ENCODE data around the gene PHLPP1.

The PHLPP1 gene

DNA sequence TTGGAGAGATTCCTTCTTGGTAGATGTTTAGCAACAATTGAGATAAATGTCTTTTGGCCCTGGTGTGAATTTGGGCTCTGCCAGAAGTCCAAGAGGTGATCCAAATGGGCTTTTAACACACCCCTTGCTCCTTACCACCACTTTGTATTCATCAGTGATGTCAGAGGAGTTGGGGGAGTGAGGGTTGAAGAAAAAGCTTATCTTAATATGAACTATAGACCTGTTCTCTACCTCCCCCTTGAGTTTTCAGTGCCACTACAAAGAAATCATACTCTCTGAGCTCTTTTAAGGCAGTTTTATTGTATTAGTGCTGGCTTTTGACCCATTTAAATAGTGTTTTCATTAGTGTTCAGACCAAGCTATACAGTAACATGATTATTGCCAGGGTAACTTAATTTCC is 229.1 kb downstream of the PHLPP1 start:
- ChIA-PET POLR2A (no interaction called here), CTCF (interaction anchor here (0.8 to 1.6 kb wide), 5 partner anchors 9 to 359 kb away, joined by 3 to 5 read pairs (median 4); partner anchors contain the start of gene PHLPP1)
- no peak overlapping the region for H3K4me3 ChIP-seq (ENCODE audit: low read depth, low read length)
- DNase-seq (ENCODE audit: low read depth, low spot score), result no peak
- TF ChIP-seq, protein P1, sequence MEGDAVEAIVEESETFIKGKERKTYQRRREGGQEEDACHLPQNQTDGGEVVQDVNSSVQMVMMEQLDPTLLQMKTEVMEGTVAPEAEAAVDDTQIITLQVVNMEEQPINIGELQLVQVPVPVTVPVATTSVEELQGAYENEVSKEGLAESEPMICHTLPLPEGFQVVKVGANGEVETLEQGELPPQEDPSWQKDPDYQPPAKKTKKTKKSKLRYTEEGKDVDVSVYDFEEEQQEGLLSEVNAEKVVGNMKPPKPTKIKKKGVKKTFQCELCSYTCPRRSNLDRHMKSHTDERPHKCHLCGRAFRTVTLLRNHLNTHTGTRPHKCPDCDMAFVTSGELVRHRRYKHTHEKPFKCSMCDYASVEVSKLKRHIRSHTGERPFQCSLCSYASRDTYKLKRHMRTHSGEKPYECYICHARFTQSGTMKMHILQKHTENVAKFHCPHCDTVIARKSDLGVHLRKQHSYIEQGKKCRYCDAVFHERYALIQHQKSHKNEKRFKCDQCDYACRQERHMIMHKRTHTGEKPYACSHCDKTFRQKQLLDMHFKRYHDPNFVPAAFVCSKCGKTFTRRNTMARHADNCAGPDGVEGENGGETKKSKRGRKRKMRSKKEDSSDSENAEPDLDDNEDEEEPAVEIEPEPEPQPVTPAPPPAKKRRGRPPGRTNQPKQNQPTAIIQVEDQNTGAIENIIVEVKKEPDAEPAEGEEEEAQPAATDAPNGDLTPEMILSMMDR (IDR thresholded peaks at IDR 0.05; ENCODE audit: insufficient read depth, low read length, missing control alignments), result no peak

DNA sequence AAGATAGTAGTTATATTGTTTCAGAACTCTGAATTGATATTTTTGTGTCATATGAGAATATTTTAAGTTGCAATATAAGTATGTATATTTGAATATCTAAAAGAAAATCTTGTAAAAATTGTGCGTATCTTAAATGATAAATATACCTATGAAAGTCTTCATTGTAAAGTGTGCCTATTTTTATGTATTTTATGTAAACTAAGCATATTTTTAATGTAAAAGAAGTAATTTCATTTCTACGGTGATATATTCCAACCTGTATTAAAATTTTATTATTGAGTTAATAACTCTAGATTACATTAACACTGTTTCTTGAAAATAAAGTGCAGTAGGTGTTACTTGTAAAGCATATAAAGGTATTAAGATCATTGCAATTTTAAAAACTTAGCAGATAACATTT is 233.4 kb downstream of the PHLPP1 start:
- CTCF ChIA-PET, result interaction anchor here (0.7 to 1.5 kb wide), 4 partner anchors 10 to 234 kb away, joined by 3 to 4 read pairs (median 3); no protein-coding TSS in a partner anchor
- H3K4me3 ChIP-seq (ENCODE audit: low read depth, low read length), result no peak overlapping the region
- TF ChIP-seq, protein P1 (IDR thresholded peaks at IDR 0.05; ENCODE audit: insufficient read depth, low read length, missing control alignments), result no peak
- POLR2A ChIA-PET, result no interaction called here
- DNase-seq (ENCODE audit: low read depth, low spot score), result no peak

DNA sequence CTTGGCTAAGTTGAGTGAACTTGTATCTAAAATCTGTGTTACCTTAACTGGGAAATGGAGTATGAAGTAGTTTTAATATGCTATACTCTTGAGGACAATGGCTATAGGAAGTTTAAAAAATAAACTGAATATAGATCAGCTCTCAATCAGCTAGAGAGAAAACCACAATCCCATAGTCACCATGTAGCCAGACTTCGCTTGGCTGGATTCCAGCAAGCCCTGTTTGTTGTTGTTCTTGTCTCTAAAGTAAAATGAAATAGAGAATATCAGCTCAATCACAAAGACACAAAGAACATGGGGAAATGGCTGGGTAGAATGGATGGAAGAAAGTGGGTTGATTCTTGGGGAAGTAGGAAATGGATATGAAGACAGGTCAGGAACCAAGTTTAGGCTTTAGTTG is 234.9 kb downstream of the PHLPP1 start:
- TF ChIP-seq, protein P1 (IDR thresholded peaks at IDR 0.05; ENCODE audit: insufficient read depth, low read length, missing control alignments), result no peak
- no peak for DNase-seq (ENCODE audit: low read depth, low spot score)
- ChIA-PET POLR2A (no interaction called here), CTCF (interaction anchor here (0.8 kb wide), 1 partner anchor 364 kb away, joined by 3 read pairs; no protein-coding TSS in a partner anchor)
- H3K4me3 ChIP-seq (ENCODE audit: low read depth, low read length), result no peak overlapping the region

DNA sequence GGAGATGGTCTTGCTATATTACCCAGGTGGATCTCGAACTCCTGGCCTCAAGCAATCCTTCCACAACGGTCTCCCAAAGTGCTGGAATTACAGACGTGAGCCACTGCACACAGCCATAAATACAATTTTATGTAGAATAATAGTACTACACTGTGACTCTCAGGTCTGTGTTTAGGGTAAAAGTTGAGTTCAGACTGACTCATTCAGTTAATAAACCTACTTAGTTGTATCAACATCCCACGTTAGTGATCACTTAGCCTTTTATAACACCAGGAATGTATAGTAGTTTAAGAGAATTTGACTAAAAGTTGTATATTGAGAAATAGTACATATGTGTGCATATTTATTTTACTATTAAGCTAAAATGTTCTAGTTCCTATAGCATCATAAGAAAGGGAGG is 237.5 kb downstream of the PHLPP1 start:
- no peak overlapping the region for H3K4me3 ChIP-seq (ENCODE audit: low read depth, low read length)
- CTCF ChIA-PET, result interaction anchor here (1.3 to 1.7 kb wide), 4 partner anchors 8 to 367 kb away, joined by 3 to 5 read pairs (median 4); no protein-coding TSS in a partner anchor
- no peak for DNase-seq (ENCODE audit: low read depth, low spot score)
- TF ChIP-seq, protein P1 (IDR thresholded peaks at IDR 0.05; ENCODE audit: insufficient read depth, low read length, missing control alignments), result no peak
- POLR2A ChIA-PET, result no interaction called here

DNA sequence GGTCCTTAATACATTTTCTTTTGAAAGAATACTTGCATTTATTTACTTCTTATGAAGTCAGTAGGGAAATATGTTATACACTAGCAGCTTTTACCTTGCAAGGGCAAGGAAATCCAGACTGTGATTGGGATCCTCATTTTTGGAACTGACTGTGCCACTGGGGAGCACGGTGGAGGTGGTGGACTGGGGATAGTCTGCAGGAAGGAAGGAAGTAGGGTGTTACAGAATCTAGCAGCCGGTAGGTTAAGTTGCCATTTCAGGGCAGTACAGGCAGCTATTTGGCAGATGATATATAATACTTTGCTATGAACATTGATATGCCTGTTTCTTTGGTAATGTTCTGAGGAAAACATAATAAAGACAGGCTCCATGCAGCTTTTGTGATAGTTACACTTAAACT is 238.3 kb downstream of the PHLPP1 start:
- CTCF ChIA-PET, result interaction anchor here (1.3 to 1.7 kb wide), 4 partner anchors 9 to 368 kb away, joined by 3 to 5 read pairs (median 4); no protein-coding TSS in a partner anchor
- TF ChIP-seq, protein P1 (IDR thresholded peaks at IDR 0.05; ENCODE audit: insufficient read depth, low read length, missing control alignments), result no peak
- DNase-seq (ENCODE audit: low read depth, low spot score), result no peak
- no peak overlapping the region for H3K4me3 ChIP-seq (ENCODE audit: low read depth, low read length)
- POLR2A ChIA-PET, result no interaction called here

DNA sequence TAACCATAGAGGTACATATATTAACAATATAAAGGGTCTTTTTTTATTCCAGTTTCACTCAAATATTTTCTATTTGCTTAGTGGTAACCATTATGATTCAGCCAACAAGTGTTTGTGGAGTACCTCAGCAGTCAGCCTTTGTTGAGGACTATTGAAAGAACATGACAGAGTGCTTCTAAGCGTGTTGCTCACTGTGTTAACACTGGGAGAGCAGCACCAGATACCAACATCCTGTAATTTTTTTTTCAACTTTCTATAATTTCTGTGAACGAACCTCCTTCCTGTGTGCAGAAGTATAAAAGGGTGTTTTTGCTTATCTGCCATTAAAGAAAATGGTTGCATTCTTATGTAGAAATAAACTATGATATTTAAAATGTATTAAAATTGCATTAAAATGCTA is 239.0 kb downstream of the PHLPP1 start:
- POLR2A ChIA-PET, result no interaction called here
- H3K4me3 ChIP-seq (ENCODE audit: low read depth, low read length), result no peak overlapping the region
- TF ChIP-seq, protein P1 (IDR thresholded peaks at IDR 0.05; ENCODE audit: insufficient read depth, low read length, missing control alignments), result no peak
- CTCF ChIA-PET, result interaction anchor here (1.3 to 1.7 kb wide), 3 partner anchors 27 to 368 kb away, joined by 3 to 5 read pairs (median 4); no protein-coding TSS in a partner anchor
- DNase-seq (ENCODE audit: low read depth, low spot score), result no peak

Data from AG04449 (cell line).